OCI-LY7 (cell line): Measurements from ENCODE around the gene PLIN1. TPM values are rescaled to one million over a fixed set of nuclear protein-coding genes. Genes with fewer than 3 reads are reported as not detected.

Experiments used
- BruUV-seq: library from RNA; stranded (reverse); fragments of 400-500 nt; replicated peaks from 2 replicates; lab custom pipeline; 2021; lab: Mats Ljungman, UMichigan
- CTCF ChIA-PET: fragments of 300-600 bp; sonication (Branson Sonifier 250); formaldehyde crosslinking; loops from one replicate; lab custom pipeline; 2022; ENCODE audit warnings: antibody characterized with exemption; ENCODE audit not compliant: unreplicated experiment; lab: Charles Lee
- POLR2A ChIA-PET: fragments of 300-600 bp; sonication (Branson Sonifier 250); formaldehyde crosslinking; loops from one replicate; lab custom pipeline; 2022; ENCODE audit warnings: antibody characterized with exemption; lab: Charles Lee
- DNase-seq: peaks from one replicate; pipeline ENCODE4 v3.0.0-alpha.2; 2015; ENCODE audit warnings: low spot score
- H2AFZ ChIP-seq: fragments of 200-600 bp; sonication (generic), shearing (Covaris generic); 2 replicates; pipeline ENCODE4 v1.6.1; 2014; ENCODE audit warnings: mild to moderate bottlenecking, antibody characterized with exemption, low read length, moderate library complexity
- H3K27ac ChIP-seq: fragments of 200-600 bp; sonication (generic); 2 replicates; pipeline ENCODE4 v1.5.1; 2014; ENCODE audit warnings: mixed run types, low read depth, mild to moderate bottlenecking, moderate library complexity, low read length, inconsistent platforms; ENCODE audit not compliant: poor library complexity, severe bottlenecking
- H3K36me3 ChIP-seq: fragments of 200-600 bp; sonication (generic); 2 replicates; pipeline ENCODE4 v1.6.1; 2014; ENCODE audit warnings: mild to moderate bottlenecking, antibody characterized with exemption, low read length, moderate library complexity, mixed read lengths; ENCODE audit not compliant: insufficient read depth
- H3K4me1 ChIP-seq: fragments of 200-600 bp; sonication (generic); 2 replicates; pipeline ENCODE4 v1.5.1; 2014; ENCODE audit warnings: mild to moderate bottlenecking, low read length; ENCODE audit not compliant: insufficient read depth, poor library complexity, severe bottlenecking
- H3K4me2 ChIP-seq: fragments of 200-600 bp; sonication (generic); 2 replicates; pipeline ENCODE4 v1.6.1; 2014; ENCODE audit warnings: mild to moderate bottlenecking, low read length
- H3K4me3 ChIP-seq: fragments of 200-600 bp; sonication (generic); 2 replicates; pipeline ENCODE4 v1.5.1; 2014; ENCODE audit warnings: mild to moderate bottlenecking, low read depth, low read length; ENCODE audit not compliant: poor library complexity, severe bottlenecking
- H3K79me2 ChIP-seq: fragments of 200-600 bp; sonication (generic); 2 replicates; pipeline ENCODE4 v1.6.1; 2016; ENCODE audit warnings: low read depth, mild to moderate bottlenecking, low read length, moderate library complexity, mixed read lengths; ENCODE audit not compliant: insufficient read depth
- H3K9me2 ChIP-seq: fragments of 200-600 bp; sonication (generic); 2 replicates; pipeline ENCODE4 v1.6.1; 2016; ENCODE audit warnings: mild to moderate bottlenecking, low read length, mixed read lengths; ENCODE audit not compliant: insufficient read depth
- H3K9me3 ChIP-seq: fragments of 200-600 bp; sonication (generic); 2 replicates; pipeline ENCODE4 v1.6.1; 2014; ENCODE audit warnings: mild to moderate bottlenecking, mixed run types, low read length, mixed read lengths
- H4K20me1 ChIP-seq: fragments of 200-600 bp; sonication (generic); 2 replicates; pipeline ENCODE4 v1.6.1; 2014; ENCODE audit warnings: mild to moderate bottlenecking, antibody characterized with exemption, low read length, moderate library complexity, mixed read lengths; ENCODE audit not compliant: insufficient read depth
- CTCF ChIP-seq: fragments of 200-600 bp; sonication (generic); conservative IDR thresholded peaks from 2 replicates; pipeline ENCODE4 v1.5.1; 2014; ENCODE audit warnings: mild to moderate bottlenecking, antibody characterized with exemption, low read length, moderate library complexity, mixed read lengths
- EZH2phosphoT487 ChIP-seq: fragments of 200-600 bp; sonication (generic); IDR thresholded peaks from 2 replicates; pipeline ENCODE4 v1.6.1; 2018; ENCODE audit warnings: low read depth, borderline replicate concordance, mild to moderate bottlenecking, mixed run types, antibody characterized with exemption, low read length, moderate library complexity, mixed read lengths
- intact Hi-C: fragments of 100-400 bp; cut with micrococcal nuclease; formaldehyde crosslinking; loops from one replicate; pipeline ENCODE4 v1.10.0; 2022; ENCODE audit not compliant: unreplicated experiment
- total RNA-seq, 2 experiments: library from RNA; depleted of rRNA in 1 of 2; stranded (reverse); fragments of >200 nt in 1 of 2; shearing (Covaris generic) in 1 of 2; gene quantifications; 2 replicates each; pipeline ENCODE4 v1.2.3, GENCODE V29; 2014 to 2022

PLIN1 gene
- total RNA-seq, 2 experiments from 2014 or later: 0.19 TPM; not detected in 1

- TF ChIP-seq EZH2phosphoT487: no peak
- no peak for TF ChIP-seq CTCF
- Histone ChIP-seq H4K20me1 (no peaks in the 10 kb centered on the region), H3K36me3 (no peaks in the 10 kb centered on the region), H3K27ac (no peak overlapping the region), H3K9me3 (peaks cover 11% of the 10 kb centered on the region), H3K4me3 (no peak overlapping the region), H3K79me2 (no peaks in the 10 kb centered on the region), H3K4me1 (no peaks in the 10 kb centered on the region), H2AFZ (no peak overlapping the region), H3K9me2 (no peaks in the 10 kb centered on the region), H3K4me2 (no peak overlapping the region)
- CTCF ChIA-PET: no interaction called here
- BruUV-seq: no TSS peak
- intact Hi-C loops: no loop called here
- DNase-seq: no peak
- POLR2A ChIA-PET: no interaction called here
These were observed 45.5 kb upstream of the PLIN1 start for GRCh38 chr15:89724621-89725020.

- ChIA-PET POLR2A (no interaction called here), CTCF (no interaction called here)
- H3K4me2 ChIP-seq: no peak overlapping the region
- H3K36me3 ChIP-seq: no peaks in the 10 kb centered on the region
- no peak overlapping the region for H2AFZ ChIP-seq
- no peak for DNase-seq
- peaks cover 11% of the 10 kb centered on the region for H3K9me3 ChIP-seq
- H4K20me1 ChIP-seq: no peaks in the 10 kb centered on the region
- no peaks in the 10 kb centered on the region for H3K4me1 ChIP-seq
- no TSS peak for BruUV-seq
- no peak overlapping the region for H3K4me3 ChIP-seq
- TF ChIP-seq EZH2phosphoT487 (no peak), CTCF (no peak)
- intact Hi-C loops: no loop called here
- H3K79me2 ChIP-seq: no peaks in the 10 kb centered on the region
- H3K27ac ChIP-seq: no peak overlapping the region
- H3K9me2 ChIP-seq: no peaks in the 10 kb centered on the region
These were observed 43.9 kb upstream of the PLIN1 start for GRCh38 chr15:89723031-89723430.

GRCh38 chr15:89714775-89715174, 35.6 kb upstream of the PLIN1 start:
- Histone ChIP-seq H3K9me3 (no peaks in the 10 kb centered on the region), H3K4me2 (no peak overlapping the region), H3K36me3 (no peaks in the 10 kb centered on the region), H3K79me2 (no peaks in the 10 kb centered on the region), H3K4me3 (no peak overlapping the region), H4K20me1 (no peaks in the 10 kb centered on the region), H3K4me1 (no peaks in the 10 kb centered on the region), H2AFZ (no peak overlapping the region), H3K9me2 (no peaks in the 10 kb centered on the region), H3K27ac (no peak overlapping the region)
- DNase-seq: no peak
- BruUV-seq: no TSS peak
- intact Hi-C loops: no loop called here
- CTCF ChIA-PET: no interaction called here
- POLR2A ChIA-PET: no interaction called here
- TF ChIP-seq EZH2phosphoT487 (no peak), CTCF (no peak)
